GM12878 (cell line): ENCODE measurements around the gene HOXC5. TPM values are rescaled to one million over a fixed set of nuclear protein-coding genes. Genes with fewer than 3 reads are reported as not detected.

ENCODE experiments used
- ATAC-seq: fragments of 200-7000 bp; cut with Tn5 transposase; 3 replicates; pipeline ENCODE4 v1.9.1; 2020; ENCODE audit warnings: mild to moderate bottlenecking, moderate library complexity
- BruUV-seq: library from RNA; stranded (reverse); fragments of 400-500 nt; replicated peaks from 2 replicates; lab custom pipeline; 2021; lab: Mats Ljungman, UMichigan
- CTCF ChIA-PET: fragments of 300-600 bp; sonication (Branson Sonifier 250); formaldehyde crosslinking; extraction: SDS; loops from one replicate; lab custom pipeline; 2021; ENCODE audit warnings: inconsistent platforms; lab: Yijun Ruan, JAX
- POLR2A ChIA-PET: fragments of 350-600 bp; formaldehyde crosslinking; extraction: SDS; loops from one replicate; lab custom pipeline; 2021; ENCODE audit warnings: inconsistent platforms; lab: Charles Lee
- RAD21 ChIA-PET: fragments of 300-600 bp; sonication (Branson Sonifier 250); formaldehyde crosslinking; loops from one replicate; lab custom pipeline; 2023; ENCODE audit warnings: antibody characterized with exemption; ENCODE audit not compliant: unreplicated experiment; lab: Charles Lee
- SMC1A ChIA-PET: fragments of 300-600 bp; sonication (Branson Sonifier 250); formaldehyde crosslinking; loops from one replicate; lab custom pipeline; 2023; ENCODE audit not compliant: unreplicated experiment, uncharacterized antibody; lab: Charles Lee
- DNase-seq: peaks from one replicate; pipeline ENCODE4 v3.0.0-alpha.2; 2011; ENCODE audit warnings: low read depth, low spot score
- FAIRE-seq: peaks from 3 replicates; lab custom pipeline; 2011; peaks lifted over from hg19 to GRCh38; lab: Jason Lieb, UNC
- H2AFZ ChIP-seq: 2 replicates; pipeline ENCODE4 v1.6.0; 2011; ENCODE audit warnings: low read depth, low read length, control low read depth; ENCODE audit not compliant: control insufficient read depth
- H3K27ac ChIP-seq: 2 replicates; pipeline ENCODE4 v1.5.1; 2011; ENCODE audit warnings: control low read depth; ENCODE audit not compliant: control insufficient read depth, insufficient read depth
- H3K27me3 ChIP-seq, 2 experiments: replicated peaks in 1 of 2; 2 replicates each; pipeline versions ENCODE4 v1.6.0 to v1.6.1; 2011; ENCODE audit warnings: low read length in 1 of 2; ENCODE audit not compliant: control insufficient read depth in 2 of 2, insufficient read depth in 2 of 2
- H3K36me3 ChIP-seq, 2 experiments: 2 replicates each; pipeline ENCODE4 v1.5.1; 2011; ENCODE audit warnings: low read length in 1 of 2; ENCODE audit not compliant: control insufficient read depth in 2 of 2, insufficient read depth in 2 of 2
- H3K4me1 ChIP-seq: 2 replicates; pipeline ENCODE4 v1.6.1; 2011; ENCODE audit warnings: mild to moderate bottlenecking, low read length, moderate library complexity, mixed read lengths; ENCODE audit not compliant: control insufficient read depth, insufficient read depth
- H3K4me2 ChIP-seq: 2 replicates; pipeline ENCODE4 v1.6.0; 2011; ENCODE audit warnings: control low read depth; ENCODE audit not compliant: control insufficient read depth, insufficient read depth
- H3K4me3 ChIP-seq: fragments of 200-600 bp; sonication (generic); 2 replicates; pipeline ENCODE4 v1.5.1; 2016
- H3K79me2 ChIP-seq: 2 replicates; pipeline ENCODE4 v1.6.0; 2011; ENCODE audit warnings: low read length; ENCODE audit not compliant: control insufficient read depth, insufficient read depth
- H3K9ac ChIP-seq: 2 replicates; pipeline ENCODE4 v1.8.0; 2011; ENCODE audit warnings: low read length, control low read depth, mixed read lengths; ENCODE audit not compliant: control insufficient read depth, insufficient read depth
- H3K9me3 ChIP-seq: replicated peaks from 3 replicates; pipeline ENCODE4 v1.5.1; 2011; ENCODE audit warnings: mild to moderate bottlenecking, low read length; ENCODE audit not compliant: control insufficient read depth, insufficient read depth
- H4K20me1 ChIP-seq: 2 replicates; pipeline ENCODE4 v1.6.0; 2011; ENCODE audit not compliant: control insufficient read depth, insufficient read depth
- BCL11A ChIP-seq: IDR thresholded peaks from 2 replicates; pipeline ENCODE4 v1.6.1; 2011; ENCODE audit warnings: low read depth, low read length
- BHLHE40 ChIP-seq, 2 experiments: fragments of 450-650 bp in 1 of 2; IDR thresholded peaks; 2 replicates each; pipeline ENCODE4 v1.6.1; 2011 to 2017; ENCODE audit warnings: low read depth in 2 of 2, borderline replicate concordance in 1 of 2, improper control_type of control experiment in 1 of 2, low read length in 1 of 2, mild to moderate bottlenecking in 1 of 2
- EED ChIP-seq: sonication (generic); IDR thresholded peaks from 2 replicates; pipeline ENCODE4 v1.6.1; 2016; ENCODE audit warnings: antibody characterized with exemption, low read depth
- EP300 ChIP-seq, 2 experiments: fragments of 150-350 bp in 1 of 2; IDR thresholded peaks; 2 replicates each; pipeline ENCODE4 v1.6.1; 2011 to 2012; ENCODE audit warnings: low read depth in 2 of 2, low read length in 2 of 2, borderline replicate concordance in 1 of 2, improper control_type of control experiment in 1 of 2, inconsistent platforms in 1 of 2; ENCODE audit not compliant: control insufficient read depth in 1 of 2
- HDAC2 ChIP-seq: fragments of 200-600 bp; sonication (generic); IDR thresholded peaks from 2 replicates; pipeline ENCODE4 v1.6.1; 2017
- SIX5 ChIP-seq: IDR thresholded peaks from 2 replicates; pipeline ENCODE4 v1.6.1; 2011; ENCODE audit warnings: mild to moderate bottlenecking, low read depth, low read length, moderate library complexity; ENCODE audit not compliant: severe bottlenecking
- STAT1 ChIP-seq: fragments of 450-650 bp; conservative IDR thresholded peaks from 2 replicates; pipeline ENCODE4 v1.6.1; 2014; ENCODE audit warnings: antibody characterized with exemption, mild to moderate bottlenecking
- ZNF24 ChIP-seq: fragments of 450-650 bp; IDR thresholded peaks from 2 replicates; pipeline ENCODE4 v1.6.1; 2017; ENCODE audit warnings: antibody characterized with exemption, mild to moderate bottlenecking
- ZNF274 ChIP-seq: IDR thresholded peaks from one replicate; pipeline ENCODE4 v1.8.0; 2011; ENCODE audit not compliant: insufficient read length, insufficient read depth
- WGBS: methylation state at CpG from one replicate; pipeline ENCODE4 v1.1.6; 2016; ENCODE audit warnings: low lambda C conversion rate; ENCODE audit not compliant: insufficient replicate concordance, insufficient coverage; ENCODE audit errors: missing lambda C conversion rate; 5-methylcytosine and 5-hydroxymethylcytosine counted together
- in situ Hi-C: fragments of 300-500 bp; cut with MboI; formaldehyde crosslinking; loops from 9 replicates; pipeline ENCODE4 v1.14.3; 2018; ENCODE audit warnings: mixed read lengths
- intact Hi-C: fragments of 100-400 bp; cut with micrococcal nuclease; formaldehyde crosslinking; loops from one replicate; pipeline ENCODE4 v1.14.2; 2022; ENCODE audit not compliant: unreplicated experiment
- polyA plus RNA-seq, 11 experiments: library from polyadenylated mRNA; depleted of rRNA in 4 of 11; unstranded in 6 of 11; stranded (reverse) in 5 of 11; fragments of >200 nt; fragmentation: Nextera tagmentation in 4 of 11; fragmentation: Illumina TruSeq in 1 of 11; extraction: Ambion mirVana in 4 of 11; extraction: Trizol in 1 of 11; gene quantifications; 1 replicate in 1 of 11; 2 replicates in 10 of 11; pipeline versions ENCODE4 v1.2.1 to v1.2.3, GENCODE V29; 2011 to 2016; ENCODE audit warnings: inconsistent platforms in 2 of 11, missing spikeins in 2 of 11, low read depth in 1 of 11
- total RNA-seq, 4 experiments: library from RNA; depleted of rRNA in 3 of 4; stranded (reverse); fragments of >200 nt in 3 of 4; fragmentation: Illumina TruSeq in 1 of 4; extraction: Trizol in 1 of 4; gene quantifications; 2 replicates each; pipeline versions ENCODE4 v1.2.1 to v1.2.3, GENCODE V29; 2013 to 2021
- TF ChIP-seq, protein P1 (sequence below): IDR thresholded peaks from 2 replicates; pipeline ENCODE4 v1.6.1; 2012; ENCODE audit warnings: low read depth, low read length, improper control_type of control experiment
- TF ChIP-seq, protein P2 (sequence below): fragments of 450-650 bp; IDR thresholded peaks from 2 replicates; pipeline ENCODE4 v1.6.1; 2017; ENCODE audit warnings: antibody characterized with exemption, mild to moderate bottlenecking, moderate library complexity
- TF ChIP-seq, protein P3 (sequence below): fragments of 450-650 bp; formaldehyde crosslinking; IDR thresholded peaks from 2 replicates; pipeline ENCODE4 v1.4.0; 2022; ENCODE audit warnings: mild to moderate bottlenecking, moderate library complexity

Gene HOXC5
- total and polyA plus RNA-seq, 10 of the 15 experiments (the other 5 are each of a cell fraction or from before 2014, with no cell fraction given): 0.11 TPM; not detected in 9

DNA sequence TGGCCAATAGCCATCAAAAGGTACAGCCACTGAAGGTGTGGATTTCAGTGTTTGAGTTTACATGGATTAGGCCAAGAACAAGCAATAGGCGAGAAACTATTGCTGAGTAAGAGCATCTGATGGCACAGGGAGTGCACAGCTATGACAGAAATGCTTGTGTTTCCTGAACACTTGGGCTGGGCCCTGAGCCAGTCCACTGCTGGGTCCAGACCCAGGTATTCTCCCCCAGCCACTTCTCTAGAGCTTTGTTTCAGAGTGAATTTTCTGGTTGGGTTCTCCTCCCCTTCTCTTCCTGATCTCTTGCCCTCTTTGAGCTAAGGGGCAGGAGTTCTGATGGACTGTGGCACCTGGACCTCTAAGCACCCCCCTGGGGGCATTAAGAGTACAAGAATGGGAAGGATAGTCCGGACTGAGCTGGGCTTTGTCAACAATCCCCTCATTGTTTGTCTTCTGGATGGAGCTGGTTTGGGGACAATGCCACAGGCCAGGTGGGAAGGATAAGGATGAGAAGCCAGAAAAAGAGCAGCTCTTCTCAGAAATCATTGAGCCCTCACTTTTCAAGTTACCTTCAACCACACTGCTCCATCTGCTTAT, 8.3 kb downstream of the HOXC5 start:
- no peak overlapping the region for H3K4me2 ChIP-seq
- no peak for FAIRE-seq
- ChIA-PET POLR2A (interaction anchor here (1.1 to 1.4 kb wide), 2 partner anchors 11 to 239 kb away, joined by 3 to 12 read pairs; partner anchors contain the start of genes CBX5, HNRNPA1 and HOXC4), RAD21 (interaction anchor here (0.7 to 4.2 kb wide), 7 partner anchors 9 to 160 kb away, joined by 3 to 18 read pairs (median 3); partner anchors contain the start of genes HOXC4 and HOXC5), CTCF (interaction anchor here (1.1 to 1.7 kb wide), 7 partner anchors 9 to 174 kb away, joined by 4 to 12 read pairs (median 5); partner anchors contain the start of genes HOXC4 and HOXC5), SMC1A (interaction anchor here (0.9 to 2.7 kb wide), 8 partner anchors 8 to 149 kb away, joined by 3 to 9 read pairs (median 4); partner anchors contain the start of genes HOXC5 and HOXC6)
- intact Hi-C loops: no loop called here
- H3K27ac ChIP-seq: no peak overlapping the region
- TF ChIP-seq STAT1 (no peak), BCL11A (no peak), EED (no peak), BHLHE40 (IDR thresholded peaks at IDR 0.05; ENCODE audit: borderline replicate concordance in 1 of 2, low read depth in 2 of 2, low read length in 1 of 2) (no peak), ZNF24 (no peak), EP300 (IDR thresholded peaks at IDR 0.05; ENCODE audit: borderline replicate concordance in 1 of 2, control insufficient read depth in 1 of 2, low read depth in 2 of 2, low read length in 2 of 2) (no peak), HDAC2 (no peak), SIX5 (no peak), ZNF274 (no peak)
- TF ChIP-seq, protein P1, sequence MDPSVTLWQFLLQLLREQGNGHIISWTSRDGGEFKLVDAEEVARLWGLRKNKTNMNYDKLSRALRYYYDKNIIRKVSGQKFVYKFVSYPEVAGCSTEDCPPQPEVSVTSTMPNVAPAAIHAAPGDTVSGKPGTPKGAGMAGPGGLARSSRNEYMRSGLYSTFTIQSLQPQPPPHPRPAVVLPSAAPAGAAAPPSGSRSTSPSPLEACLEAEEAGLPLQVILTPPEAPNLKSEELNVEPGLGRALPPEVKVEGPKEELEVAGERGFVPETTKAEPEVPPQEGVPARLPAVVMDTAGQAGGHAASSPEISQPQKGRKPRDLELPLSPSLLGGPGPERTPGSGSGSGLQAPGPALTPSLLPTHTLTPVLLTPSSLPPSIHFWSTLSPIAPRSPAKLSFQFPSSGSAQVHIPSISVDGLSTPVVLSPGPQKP: no peak
- TF ChIP-seq, protein P2, sequence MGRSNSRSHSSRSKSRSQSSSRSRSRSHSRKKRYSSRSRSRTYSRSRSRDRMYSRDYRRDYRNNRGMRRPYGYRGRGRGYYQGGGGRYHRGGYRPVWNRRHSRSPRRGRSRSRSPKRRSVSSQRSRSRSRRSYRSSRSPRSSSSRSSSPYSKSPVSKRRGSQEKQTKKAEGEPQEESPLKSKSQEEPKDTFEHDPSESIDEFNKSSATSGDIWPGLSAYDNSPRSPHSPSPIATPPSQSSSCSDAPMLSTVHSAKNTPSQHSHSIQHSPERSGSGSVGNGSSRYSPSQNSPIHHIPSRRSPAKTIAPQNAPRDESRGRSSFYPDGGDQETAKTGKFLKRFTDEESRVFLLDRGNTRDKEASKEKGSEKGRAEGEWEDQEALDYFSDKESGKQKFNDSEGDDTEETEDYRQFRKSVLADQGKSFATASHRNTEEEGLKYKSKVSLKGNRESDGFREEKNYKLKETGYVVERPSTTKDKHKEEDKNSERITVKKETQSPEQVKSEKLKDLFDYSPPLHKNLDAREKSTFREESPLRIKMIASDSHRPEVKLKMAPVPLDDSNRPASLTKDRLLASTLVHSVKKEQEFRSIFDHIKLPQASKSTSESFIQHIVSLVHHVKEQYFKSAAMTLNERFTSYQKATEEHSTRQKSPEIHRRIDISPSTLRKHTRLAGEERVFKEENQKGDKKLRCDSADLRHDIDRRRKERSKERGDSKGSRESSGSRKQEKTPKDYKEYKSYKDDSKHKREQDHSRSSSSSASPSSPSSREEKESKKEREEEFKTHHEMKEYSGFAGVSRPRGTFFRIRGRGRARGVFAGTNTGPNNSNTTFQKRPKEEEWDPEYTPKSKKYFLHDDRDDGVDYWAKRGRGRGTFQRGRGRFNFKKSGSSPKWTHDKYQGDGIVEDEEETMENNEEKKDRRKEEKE: no peak
- TF ChIP-seq, protein P3, sequence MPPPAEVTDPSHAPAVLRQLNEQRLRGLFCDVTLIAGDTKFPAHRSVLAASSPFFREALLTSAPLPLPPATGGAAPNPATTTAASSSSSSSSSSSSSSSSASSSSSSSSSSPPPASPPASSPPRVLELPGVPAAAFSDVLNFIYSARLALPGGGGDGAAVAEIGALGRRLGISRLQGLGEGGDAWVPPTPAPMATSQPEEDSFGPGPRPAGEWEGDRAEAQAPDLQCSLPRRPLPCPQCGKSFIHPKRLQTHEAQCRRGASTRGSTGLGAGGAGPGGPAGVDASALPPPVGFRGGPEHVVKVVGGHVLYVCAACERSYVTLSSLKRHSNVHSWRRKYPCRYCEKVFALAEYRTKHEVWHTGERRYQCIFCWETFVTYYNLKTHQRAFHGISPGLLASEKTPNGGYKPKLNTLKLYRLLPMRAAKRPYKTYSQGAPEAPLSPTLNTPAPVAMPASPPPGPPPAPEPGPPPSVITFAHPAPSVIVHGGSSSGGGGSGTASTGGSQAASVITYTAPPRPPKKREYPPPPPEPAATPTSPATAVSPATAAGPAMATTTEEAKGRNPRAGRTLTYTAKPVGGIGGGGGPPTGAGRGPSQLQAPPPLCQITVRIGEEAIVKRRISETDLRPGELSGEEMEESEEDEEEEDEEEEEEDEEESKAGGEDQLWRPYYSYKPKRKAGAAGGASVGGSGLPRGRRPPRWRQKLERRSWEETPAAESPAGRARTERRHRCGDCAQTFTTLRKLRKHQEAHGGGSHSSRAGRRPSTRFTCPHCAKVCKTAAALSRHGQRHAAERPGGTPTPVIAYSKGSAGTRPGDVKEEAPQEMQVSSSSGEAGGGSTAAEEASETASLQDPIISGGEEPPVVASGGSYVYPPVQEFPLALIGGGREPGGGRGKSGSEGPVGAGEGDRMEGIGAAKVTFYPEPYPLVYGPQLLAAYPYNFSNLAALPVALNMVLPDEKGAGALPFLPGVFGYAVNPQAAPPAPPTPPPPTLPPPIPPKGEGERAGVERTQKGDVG (CRISPR knock-in tag): no peak
- no peak overlapping the region for H3K9ac ChIP-seq
- DNase-seq: no peak
- H3K36me3 ChIP-seq: no peaks in the 10 kb centered on the region
- no peaks in the 10 kb centered on the region; the same call in 2 of the 3 replicates for H3K9me3 ChIP-seq
- no peaks in the 10 kb centered on the region for H3K4me1 ChIP-seq
- no peak overlapping the region for H2AFZ ChIP-seq
- no peak for ATAC-seq
- BruUV-seq: no TSS peak
- H3K4me3 ChIP-seq: no peak overlapping the region
- in situ Hi-C loops: no loop called here
- peaks cover 1 to 7% of the 10 kb centered on the region in 2 experiments; a peak in 2 of 4 replicates for H3K27me3 ChIP-seq
- WGBS: 31% methylated on average over 2 of the region's 2 CpGs
- no peaks in the 10 kb centered on the region for H3K79me2 ChIP-seq
- no peaks in the 10 kb centered on the region for H4K20me1 ChIP-seq
